ENCODE data around the gene ADORA2B. TPM values are rescaled to one million over a fixed set of nuclear protein-coding genes. Genes with fewer than 3 reads are reported as not detected.

Gene ADORA2B
- total RNA-seq, 1 donor: 50.5 TPM

DNA sequence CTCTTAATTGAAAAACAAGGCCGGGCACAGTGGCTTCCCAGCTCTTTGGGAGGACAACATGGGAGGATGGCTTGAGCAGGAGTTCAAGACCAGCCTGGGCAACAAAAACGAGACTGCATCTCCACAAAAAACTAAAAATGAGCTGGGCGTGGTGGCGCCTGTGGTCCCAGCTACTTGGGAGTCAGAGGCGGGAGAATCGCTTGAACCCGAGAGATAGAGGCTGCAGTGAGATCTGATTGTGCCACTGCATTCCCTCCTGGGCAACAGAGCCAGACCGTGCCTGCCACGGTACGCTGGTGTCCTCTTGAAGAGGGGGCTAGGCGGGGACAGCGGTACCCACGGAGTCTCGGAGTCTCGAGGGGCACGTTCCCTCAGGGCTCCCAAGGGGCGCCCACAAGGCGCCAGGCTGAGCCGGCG is 27.9 kb upstream of the ADORA2B start:
- DNase-seq (ENCODE audit: low read depth): no peak
- no peak overlapping the region for H3K4me3 ChIP-seq (ENCODE audit: low read depth, low read length)
- TF ChIP-seq CTCF (IDR thresholded peaks at IDR 0.05; ENCODE audit: insufficient read depth, low read depth, low read length): no peak

DNA sequence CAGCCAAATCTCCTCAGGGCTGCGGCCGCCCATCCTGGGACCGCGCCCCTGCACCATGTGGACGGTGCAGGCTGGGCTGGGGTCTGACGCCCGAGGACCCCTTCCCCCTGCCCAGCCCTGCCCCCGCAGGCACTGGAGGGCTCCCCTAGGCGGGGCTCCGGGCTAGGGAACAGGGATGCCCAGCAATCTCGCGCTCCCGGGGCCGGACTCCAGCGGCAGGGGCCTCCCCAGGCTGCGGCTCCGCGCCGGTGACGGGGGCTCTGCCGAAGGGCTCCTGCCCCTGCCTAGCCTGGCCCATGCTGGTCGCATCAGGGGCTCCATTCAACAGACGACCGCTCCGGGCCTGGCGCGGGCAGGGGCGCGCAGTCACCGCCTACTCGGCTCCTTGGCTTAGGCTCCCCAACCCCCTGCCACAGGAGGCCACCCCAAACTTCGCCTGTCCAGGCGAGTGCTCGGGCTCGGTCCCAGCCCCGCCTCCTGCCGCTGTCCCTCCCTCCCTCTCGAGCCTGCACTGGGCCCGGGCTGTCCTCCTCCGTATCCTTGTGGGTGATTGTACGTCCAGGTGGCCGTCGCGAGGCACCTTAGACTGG is 27.4 kb upstream of the ADORA2B start:
- H3K4me3 ChIP-seq (ENCODE audit: low read depth, low read length): peak overlapping the region; percentile 5
- TF ChIP-seq CTCF (IDR thresholded peaks at IDR 0.05; ENCODE audit: insufficient read depth, low read depth, low read length): no peak
- no peak for DNase-seq (ENCODE audit: low read depth)

DNA sequence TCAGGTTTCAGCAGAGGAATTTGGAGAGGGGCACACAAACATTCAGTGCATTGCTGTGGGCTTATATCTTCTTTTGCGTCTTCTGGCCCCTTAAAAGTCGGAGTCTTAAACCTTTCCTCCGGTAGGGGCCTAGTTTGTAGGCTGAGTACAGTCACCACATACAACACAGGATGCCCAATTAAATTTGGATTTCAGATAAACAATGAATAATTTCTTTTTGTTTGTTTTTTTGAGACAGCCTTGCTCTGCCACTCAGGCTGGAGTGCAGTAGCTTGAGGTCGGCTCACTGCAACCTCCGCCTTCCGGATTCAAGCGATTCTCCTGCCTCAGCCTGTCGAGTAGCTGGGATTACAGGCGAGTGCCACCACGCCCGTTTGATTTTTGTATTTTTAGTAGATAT is 26.7 kb upstream of the ADORA2B start:
- no peak for DNase-seq (ENCODE audit: low read depth)
- H3K4me3 ChIP-seq (ENCODE audit: low read depth, low read length): no peak overlapping the region
- TF ChIP-seq CTCF (IDR thresholded peaks at IDR 0.05; ENCODE audit: insufficient read depth, low read depth, low read length): no peak

GRCh38 chr17:15918661-15919259 is 26.2 kb upstream of the ADORA2B start:
- TF ChIP-seq CTCF (IDR thresholded peaks at IDR 0.05; ENCODE audit: insufficient read depth, low read depth, low read length): no peak
- no peak overlapping the region for H3K4me3 ChIP-seq (ENCODE audit: low read depth, low read length)
- DNase-seq (ENCODE audit: low read depth): peak; percentile 47

DNA sequence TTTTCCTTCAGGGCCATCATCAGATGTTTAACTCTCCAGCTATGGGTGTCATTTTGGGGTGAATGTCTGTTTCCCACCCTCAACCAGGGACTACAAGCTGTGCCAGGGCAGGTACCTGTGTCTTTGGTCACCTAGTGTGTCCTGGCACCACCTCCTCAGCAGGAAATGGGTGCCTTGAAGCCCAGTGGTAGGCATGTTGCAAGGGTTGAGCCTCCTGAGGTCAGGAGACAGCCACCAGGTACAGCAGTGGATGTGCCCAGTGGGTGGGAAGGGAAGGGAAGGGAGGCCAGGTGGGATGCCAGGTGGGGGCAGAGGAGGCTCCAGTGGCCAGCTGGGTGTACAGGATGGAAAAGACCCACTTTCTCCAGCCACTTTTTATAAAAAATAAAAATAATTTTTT is 25.5 kb upstream of the ADORA2B start:
- no peak overlapping the region for H3K4me3 ChIP-seq (ENCODE audit: low read depth, low read length)
- no peak for TF ChIP-seq CTCF (IDR thresholded peaks at IDR 0.05; ENCODE audit: insufficient read depth, low read depth, low read length)
- DNase-seq (ENCODE audit: low read depth): no peak

- peak; percentile 99 for DNase-seq (ENCODE audit: low read depth)
- no peak overlapping the region for H3K4me3 ChIP-seq (ENCODE audit: low read depth, low read length)
- TF ChIP-seq CTCF (IDR thresholded peaks at IDR 0.05; ENCODE audit: insufficient read depth, low read depth, low read length): no peak
Observed at GRCh38 chr17:15920758-15921239, 24.1 kb upstream of the ADORA2B start.
